ENCODE data around the gene CCDC170.

DNA sequence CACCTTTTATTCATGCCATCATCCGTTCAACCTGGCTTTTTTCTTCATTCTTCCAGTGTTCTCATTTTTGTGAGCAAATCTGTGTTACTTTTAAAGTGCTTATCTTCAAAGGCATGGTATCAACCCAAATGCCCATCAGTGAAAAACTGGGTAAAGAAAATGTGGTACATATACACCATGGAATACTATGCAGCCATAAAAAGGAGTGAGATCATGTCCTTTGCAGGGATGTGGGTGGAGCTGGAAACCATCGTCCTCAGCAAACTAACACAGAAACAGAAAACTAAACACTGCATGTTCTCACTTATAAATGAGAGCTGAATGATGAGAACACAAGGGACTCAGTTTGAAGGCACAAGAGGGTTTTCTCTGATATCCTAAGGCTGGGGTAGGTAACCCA lies 130.3 kb downstream of the CCDC170 start:
- TF ChIP-seq, protein P1, sequence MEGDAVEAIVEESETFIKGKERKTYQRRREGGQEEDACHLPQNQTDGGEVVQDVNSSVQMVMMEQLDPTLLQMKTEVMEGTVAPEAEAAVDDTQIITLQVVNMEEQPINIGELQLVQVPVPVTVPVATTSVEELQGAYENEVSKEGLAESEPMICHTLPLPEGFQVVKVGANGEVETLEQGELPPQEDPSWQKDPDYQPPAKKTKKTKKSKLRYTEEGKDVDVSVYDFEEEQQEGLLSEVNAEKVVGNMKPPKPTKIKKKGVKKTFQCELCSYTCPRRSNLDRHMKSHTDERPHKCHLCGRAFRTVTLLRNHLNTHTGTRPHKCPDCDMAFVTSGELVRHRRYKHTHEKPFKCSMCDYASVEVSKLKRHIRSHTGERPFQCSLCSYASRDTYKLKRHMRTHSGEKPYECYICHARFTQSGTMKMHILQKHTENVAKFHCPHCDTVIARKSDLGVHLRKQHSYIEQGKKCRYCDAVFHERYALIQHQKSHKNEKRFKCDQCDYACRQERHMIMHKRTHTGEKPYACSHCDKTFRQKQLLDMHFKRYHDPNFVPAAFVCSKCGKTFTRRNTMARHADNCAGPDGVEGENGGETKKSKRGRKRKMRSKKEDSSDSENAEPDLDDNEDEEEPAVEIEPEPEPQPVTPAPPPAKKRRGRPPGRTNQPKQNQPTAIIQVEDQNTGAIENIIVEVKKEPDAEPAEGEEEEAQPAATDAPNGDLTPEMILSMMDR (conservative IDR thresholded peaks at IDR 0.05; ENCODE audit: low read depth, low read length), result no peak
- TF ChIP-seq EZH2 (IDR thresholded peaks at IDR 0.05; ENCODE audit: low read length, unreplicated experiment), result no peak
